Testis (tissue), 3 donors: Measurements from ENCODE around the gene KRTAP21-1. TPM values are rescaled to one million over a fixed set of nuclear protein-coding genes. Genes with fewer than 3 reads are reported as not detected.

ENCODE experiments used
- DNase-seq: peaks from one replicate; pipeline ENCODE4 v3.0.0-alpha.2; 2019
- H3K27ac ChIP-seq, 2 donors: fragments of 200-600 bp; sonication (generic); one replicate each; pipeline ENCODE4 v1.5.1; 2019
- H3K27me3 ChIP-seq: fragments of 200-600 bp; sonication (generic); one replicate; pipeline ENCODE4 v1.5.1; 2019
- H3K36me3 ChIP-seq: fragments of 200-600 bp; sonication (generic); one replicate; pipeline ENCODE4 v1.5.1; 2017; ENCODE audit warnings: low read depth; ENCODE audit errors: missing control alignments
- H3K4me1 ChIP-seq: fragments of 200-600 bp; sonication (generic); one replicate; pipeline ENCODE4 v1.5.1; 2019
- H3K4me3 ChIP-seq, 2 donors: fragments of 200-600 bp; sonication (generic); one replicate each; pipeline ENCODE4 v1.5.1; 2017 to 2019
- H3K9me3 ChIP-seq: fragments of 200-600 bp; sonication (generic); one replicate; pipeline ENCODE4 v1.5.1; 2017
- CTCF ChIP-seq, 3 experiments: fragments of 450-650 bp in 2 of 3; fragments of 200-600 bp in 1 of 3; sonication (generic) in 1 of 3; IDR thresholded peaks; one replicate each; pipeline ENCODE4 v1.5.1; 2016 to 2019; ENCODE audit warnings: antibody characterized with exemption in 3 of 3, mild to moderate bottlenecking in 2 of 3, moderate library complexity in 1 of 3
- POLR2A ChIP-seq: fragments of 450-650 bp; IDR thresholded peaks from one replicate; pipeline ENCODE4 v1.6.1; 2017; ENCODE audit warnings: antibody characterized with exemption, mild to moderate bottlenecking, moderate library complexity
- WGBS, 2 donors: methylation state at CpG; one replicate each; pipeline ENCODE4 v1.1.5; 2018; 5-methylcytosine and 5-hydroxymethylcytosine counted together
- intact Hi-C: fragments of 100-400 bp; cut with DNase I; formaldehyde crosslinking; loops from one replicate; pipeline ENCODE4 v1.15.1; 2023; ENCODE audit warnings: low total_unique reads
- polyA plus RNA-seq: library from polyadenylated mRNA; stranded (reverse); fragments of 350-450 nt; fragmentation: Illumina TruSeq; extraction: RNeasy Lipid Tissue Mini Kit (QIAGEN cat#74804); gene quantifications from one replicate; pipeline ENCODE4 v1.2.3, GENCODE V29; 2014; ENCODE audit warnings: low read depth, low replicate concordance; ENCODE audit not compliant: insufficient read depth
- small RNA-seq, 2 donors: library from RNA; depleted of rRNA; stranded (forward); fragments of <200 nt; gene quantifications; one replicate each; pipeline ENCODE3, GENCODE V24; 2016
- total RNA-seq, 2 donors: library from RNA; depleted of rRNA; stranded (reverse); fragments of >200 nt; gene quantifications; one replicate each; pipeline ENCODE4 v1.2.3, GENCODE V29; 2016

KRTAP21-1 gene
- total and polyA plus RNA-seq, 3 donors from 2014 or later, result not detected

GRCh38 chr21:30714946-30715345, 40.3 kb downstream of the KRTAP21-1 start:
- no peaks in the 10 kb centered on the region for H3K27me3 ChIP-seq
- no peaks in the 10 kb centered on the region for H3K36me3 ChIP-seq
- DNase-seq, result no peak
- H3K4me1 ChIP-seq, result no peaks in the 10 kb centered on the region
- H3K9me3 ChIP-seq, result no peaks in the 10 kb centered on the region
- 84 to 85% methylated on average over 2 of the region's 2 CpGs for WGBS, 2 donors
- H3K4me3 ChIP-seq, result no peak overlapping the region
- H3K27ac ChIP-seq, result no peak overlapping the region
- TF ChIP-seq CTCF (IDR thresholded peaks at IDR 0.05), result no peak
- no peak for TF ChIP-seq POLR2A
- intact Hi-C loops, result no loop called here

- H3K36me3 ChIP-seq, result no peaks in the 10 kb centered on the region
- intact Hi-C loops, result no loop called here
- H3K27me3 ChIP-seq, result no peaks in the 10 kb centered on the region
- no peak overlapping the region for H3K27ac ChIP-seq
- no peak overlapping the region for H3K4me3 ChIP-seq
- WGBS, 2 donors, result 52 to 58% methylated on average over 3 of the region's 3 CpGs
- no peak for DNase-seq
- TF ChIP-seq CTCF (IDR thresholded peaks at IDR 0.05), result no peak
- no peak for TF ChIP-seq POLR2A
- H3K4me1 ChIP-seq, result no peaks in the 10 kb centered on the region
- no peaks in the 10 kb centered on the region for H3K9me3 ChIP-seq
Observed at GRCh38 chr21:30714456-30714855, 40.8 kb downstream of the KRTAP21-1 start.

GRCh38 chr21:30713766-30714165, 41.5 kb downstream of the KRTAP21-1 start:
- intact Hi-C loops, result no loop called here
- H3K27ac ChIP-seq, result no peak overlapping the region
- H3K27me3 ChIP-seq, result no peaks in the 10 kb centered on the region
- 76 to 86% methylated on average over 3 of the region's 3 CpGs for WGBS, 2 donors
- TF ChIP-seq POLR2A (no peak), CTCF (IDR thresholded peaks at IDR 0.05) (no peak)
- DNase-seq, result no peak
- no peaks in the 10 kb centered on the region for H3K36me3 ChIP-seq
- H3K9me3 ChIP-seq, result no peaks in the 10 kb centered on the region
- no peaks in the 10 kb centered on the region for H3K4me1 ChIP-seq
- no peak overlapping the region for H3K4me3 ChIP-seq

GRCh38 chr21:30710499-30710898, 44.7 kb downstream of the KRTAP21-1 start:
- WGBS, 2 donors, result 45 to 46% methylated on average over 3 of the region's 3 CpGs
- Histone ChIP-seq H3K4me1 (no peaks in the 10 kb centered on the region), H3K27me3 (no peaks in the 10 kb centered on the region), H3K27ac (no peak overlapping the region), H3K4me3 (no peak overlapping the region), H3K36me3 (no peaks in the 10 kb centered on the region), H3K9me3 (no peaks in the 10 kb centered on the region)
- DNase-seq, result no peak
- intact Hi-C loops, result no loop called here
- TF ChIP-seq CTCF (IDR thresholded peaks at IDR 0.05), result no peak

GRCh38 chr21:30707409-30707808, 47.8 kb downstream of the KRTAP21-1 start:
- no peaks in the 10 kb centered on the region for H3K9me3 ChIP-seq
- no peak for DNase-seq
- H3K4me3 ChIP-seq, result no peak overlapping the region
- TF ChIP-seq CTCF (IDR thresholded peaks at IDR 0.05) (no peak), POLR2A (no peak)
- H3K4me1 ChIP-seq, result no peaks in the 10 kb centered on the region
- H3K36me3 ChIP-seq, result no peaks in the 10 kb centered on the region
- H3K27me3 ChIP-seq, result no peaks in the 10 kb centered on the region
- intact Hi-C loops, result no loop called here
- H3K27ac ChIP-seq, result no peak overlapping the region

Small RNA genes within 50 kb of the gene (small RNA-seq; reads per million reads assigned to genes)
- gene AP000244.1, result 0 reads per million in 2 donors
- gene KRTAP21-3, result 0 reads per million in 2 donors
- 0 to 0.37 reads per million in 2 donors for gene KRTAP8-2P

Other genes starting within 250 kb of the KRTAP21-1 start
- not detected for gene KRTAP19-6, start 213.6 kb downstream of the KRTAP21-1 start, total RNA-seq
- not detected for gene KRTAP19-6, start 213.6 kb downstream of the KRTAP21-1 start, polyA plus RNA-seq
- not detected for gene KRTAP19-7, start 194.1 kb downstream of the KRTAP21-1 start, total RNA-seq
- gene KRTAP19-7, start 194.1 kb downstream of the KRTAP21-1 start, polyA plus RNA-seq, result not detected
- gene KRTAP22-2, start 165.0 kb downstream of the KRTAP21-1 start, total RNA-seq, result not detected
- gene KRTAP22-2, start 165.0 kb downstream of the KRTAP21-1 start, polyA plus RNA-seq, result not detected
- gene KRTAP6-3, start 163.0 kb downstream of the KRTAP21-1 start, total RNA-seq, result 1 to 10 TPM in 1 of 2 donors, under 1 TPM in 1; 0.99 to 1.3 TPM
- gene KRTAP6-3, start 163.0 kb downstream of the KRTAP21-1 start, polyA plus RNA-seq, result not detected
- not detected for gene KRTAP6-2, start 156.5 kb downstream of the KRTAP21-1 start, total RNA-seq
- gene KRTAP6-2, start 156.5 kb downstream of the KRTAP21-1 start, polyA plus RNA-seq, result not detected
- not detected for gene KRTAP22-1, start 154.3 kb downstream of the KRTAP21-1 start, total RNA-seq
- not detected for gene KRTAP22-1, start 154.3 kb downstream of the KRTAP21-1 start, polyA plus RNA-seq
- gene KRTAP6-1, start 141.5 kb downstream of the KRTAP21-1 start, total RNA-seq, result not detected
- not detected for gene KRTAP6-1, start 141.5 kb downstream of the KRTAP21-1 start, polyA plus RNA-seq
- gene KRTAP20-1, start 139.0 kb downstream of the KRTAP21-1 start, total RNA-seq, result not detected
- not detected for gene KRTAP20-1, start 139.0 kb downstream of the KRTAP21-1 start, polyA plus RNA-seq
- gene KRTAP20-4, start 134.8 kb downstream of the KRTAP21-1 start, total RNA-seq, result not detected
- gene KRTAP20-4, start 134.8 kb downstream of the KRTAP21-1 start, polyA plus RNA-seq, result not detected
- gene KRTAP20-2, start 120.2 kb downstream of the KRTAP21-1 start, total RNA-seq, result not detected
- not detected for gene KRTAP20-2, start 120.2 kb downstream of the KRTAP21-1 start, polyA plus RNA-seq
- not detected for gene KRTAP20-3, start 112.6 kb downstream of the KRTAP21-1 start, total RNA-seq
- not detected for gene KRTAP20-3, start 112.6 kb downstream of the KRTAP21-1 start, polyA plus RNA-seq
- not detected for gene KRTAP21-3, start 36.7 kb downstream of the KRTAP21-1 start, total RNA-seq
- not detected for gene KRTAP21-3, start 36.7 kb downstream of the KRTAP21-1 start, polyA plus RNA-seq
- gene KRTAP21-2, start 8.2 kb downstream of the KRTAP21-1 start, total RNA-seq, result 1 to 10 TPM in 1 of 2 donors, not detected in 1; 1.4 TPM
- 2.5 TPM for gene KRTAP21-2, start 8.2 kb downstream of the KRTAP21-1 start, polyA plus RNA-seq
- not detected for gene KRTAP8-1, start 57.8 kb upstream of the KRTAP21-1 start, total RNA-seq
- not detected for gene KRTAP8-1, start 57.8 kb upstream of the KRTAP21-1 start, polyA plus RNA-seq
- gene KRTAP7-1, start 74.3 kb upstream of the KRTAP21-1 start, total RNA-seq, result 1 to 10 TPM in 1 of 2 donors, under 1 TPM in 1; 0.81 to 1.5 TPM
- gene KRTAP7-1, start 74.3 kb upstream of the KRTAP21-1 start, polyA plus RNA-seq, result not detected
- 1 to 10 TPM; 1.1 to 2.8 TPM for gene KRTAP11-1, start 126.2 kb upstream of the KRTAP21-1 start, total RNA-seq
- not detected for gene KRTAP11-1, start 126.2 kb upstream of the KRTAP21-1 start, polyA plus RNA-seq